Stimulated activated CD4-positive, alpha-beta T cell treated with anti-CD3 and anti-CD28 coated beads, Interleukin-4, amount 100 ng/mL, for 24 hours (primary cell): ENCODE data around the gene NEK1.
A peak's percentile ranks its signal among the peaks of the same experiment; 100 is the strongest.

Source experiments
- DNase-seq: peaks from one replicate; pipeline ENCODE4 v3.0.0-alpha.2; 2020

Gene NEK1

GRCh38 chr4:169417629-169418282 lies 194.6 kb downstream of the NEK1 start:
- no peak for DNase-seq

DNA sequence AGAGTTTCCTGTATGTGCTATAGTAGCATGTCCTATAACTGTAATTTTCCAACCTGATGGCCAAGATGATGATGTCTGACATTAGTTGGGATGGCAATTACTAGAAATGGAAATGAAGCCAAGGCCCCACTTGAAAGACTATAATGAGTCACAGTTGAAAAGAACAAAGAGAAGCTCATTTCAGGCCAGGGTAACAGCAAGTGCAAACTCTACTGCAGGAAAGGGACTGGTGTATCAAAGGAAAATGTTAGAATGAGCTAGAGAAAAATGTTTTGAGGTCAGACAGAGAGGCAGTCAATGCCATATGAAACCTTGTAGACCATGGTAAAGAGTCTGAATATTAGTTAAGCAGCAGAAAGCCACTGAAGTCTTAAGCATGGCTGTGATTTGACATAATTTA lies 195.4 kb downstream of the NEK1 start:
- DNase-seq: no peak

- DNase-seq: no peak
These were observed 195.9 kb downstream of the NEK1 start for GRCh38 chr4:169416461-169416860.

- DNase-seq: no peak
These were observed 197.5 kb downstream of the NEK1 start for GRCh38 chr4:169414913-169415312.

GRCh38 chr4:169412046-169412445 lies 200.3 kb downstream of the NEK1 start:
- no peak for DNase-seq

DNA sequence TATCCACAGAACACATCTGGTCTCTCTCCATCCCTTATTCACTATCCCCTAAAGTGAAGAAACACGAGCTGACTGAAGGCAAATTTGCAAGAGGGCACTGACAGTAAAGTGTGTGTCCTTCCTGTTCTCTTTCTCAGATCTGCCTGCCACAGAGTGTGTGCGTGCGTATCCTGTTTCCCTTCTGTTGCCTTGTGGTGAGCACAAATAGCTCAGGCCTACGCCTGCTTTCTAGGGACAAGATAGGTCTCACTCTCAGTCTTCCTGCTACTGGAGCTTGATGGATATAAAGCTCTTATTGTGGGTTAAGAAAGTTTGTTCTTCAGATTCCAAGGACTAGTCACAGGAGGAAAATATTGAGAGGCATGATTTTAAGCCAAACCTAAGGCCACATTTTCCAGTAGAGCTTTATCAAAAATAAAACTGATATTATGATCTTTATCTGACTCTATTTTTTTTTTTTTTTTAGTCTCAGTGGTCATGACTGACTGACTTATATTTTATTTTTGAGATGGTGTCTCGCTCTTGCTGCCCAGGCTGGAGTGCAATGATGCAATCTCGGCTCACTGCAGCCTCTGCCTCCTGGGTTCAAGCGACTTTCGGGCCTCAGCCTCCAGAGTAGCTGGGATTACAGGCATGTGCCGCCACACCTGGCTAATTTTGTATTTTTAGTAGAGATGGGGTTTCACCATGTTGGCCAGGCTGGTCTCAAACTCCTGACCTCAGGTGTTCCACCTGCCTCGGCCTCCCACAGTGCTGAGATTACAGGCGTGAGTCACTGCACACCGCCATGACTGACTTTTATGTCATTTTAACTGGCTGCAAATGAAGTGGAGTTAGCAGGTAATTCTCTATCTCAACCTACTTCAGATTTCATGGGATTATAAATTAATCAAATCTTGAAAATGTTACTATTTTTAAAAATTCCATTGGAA lies 201.3 kb downstream of the NEK1 start:
- peak; percentile 34 for DNase-seq

DNA sequence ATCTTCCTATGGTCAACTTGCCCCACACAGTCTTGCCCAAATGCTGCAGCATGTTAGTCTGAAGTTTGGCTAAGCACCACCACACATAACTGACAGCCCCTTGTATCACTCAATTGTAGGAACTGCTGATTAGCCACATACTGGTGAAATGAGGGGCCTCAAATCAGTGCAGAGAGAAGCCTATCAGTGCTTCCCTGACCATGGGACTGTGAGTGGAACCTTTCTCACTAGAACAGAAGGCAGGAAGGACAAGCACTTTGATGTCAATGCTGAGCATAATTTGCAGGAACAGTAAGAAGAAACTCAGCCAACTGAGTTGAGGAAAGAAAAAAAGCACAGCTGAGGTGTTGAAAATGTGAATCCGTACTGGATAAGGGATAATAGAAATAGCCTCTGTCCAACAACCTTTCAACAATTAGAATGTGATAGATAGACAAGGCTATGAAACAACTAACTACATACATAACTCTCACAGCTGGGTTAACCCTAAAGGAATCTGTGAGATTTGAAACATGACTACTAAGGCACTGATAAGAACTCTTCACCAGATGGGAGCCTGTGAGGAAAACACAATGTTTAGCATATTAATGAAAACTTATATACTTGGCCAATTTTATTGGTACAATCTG lies 205.1 kb downstream of the NEK1 start:
- no peak for DNase-seq

- no peak for DNase-seq
These were observed 207.4 kb downstream of the NEK1 start for GRCh38 chr4:169404960-169405359.

GRCh38 chr4:169400832-169401231 lies 211.6 kb downstream of the NEK1 start:
- no peak for DNase-seq

DNA sequence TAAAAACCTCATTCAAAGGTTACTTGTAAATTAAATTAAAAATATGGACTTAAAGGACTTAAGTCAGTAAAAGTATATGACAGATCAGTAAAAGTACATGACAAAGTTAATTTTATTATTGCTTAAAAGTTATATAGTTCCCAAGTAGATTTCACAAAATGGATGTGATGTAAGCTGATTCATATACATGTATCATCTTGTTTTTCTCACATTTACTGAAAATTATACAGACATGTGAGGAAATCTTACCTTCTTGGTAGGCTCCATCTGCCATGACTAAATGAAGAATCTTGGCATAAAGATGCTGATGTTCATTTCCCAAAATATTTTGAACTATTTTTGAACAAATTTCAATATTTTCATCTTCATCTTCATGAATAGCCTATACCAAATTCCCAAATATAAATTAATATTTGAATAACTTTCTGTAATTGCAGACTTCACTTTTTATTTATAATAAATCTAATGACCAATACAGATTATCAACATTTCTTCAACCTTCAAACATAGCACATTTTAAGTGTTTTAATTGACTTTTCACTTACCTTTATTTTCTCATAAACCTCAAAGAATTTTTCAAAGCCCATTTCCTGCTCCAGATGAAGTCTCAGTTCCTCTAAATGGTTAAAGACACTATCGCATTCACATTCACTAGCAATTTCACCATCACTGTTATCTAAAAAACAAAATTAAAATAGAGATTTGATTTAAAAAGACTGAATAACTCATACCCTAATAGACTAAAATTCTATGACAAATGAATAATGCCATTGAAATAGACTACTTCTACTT lies 212.2 kb downstream of the NEK1 start:
- DNase-seq: no peak

GRCh38 chr4:169398316-169398715 lies 214.1 kb downstream of the NEK1 start:
- no peak for DNase-seq

DNA sequence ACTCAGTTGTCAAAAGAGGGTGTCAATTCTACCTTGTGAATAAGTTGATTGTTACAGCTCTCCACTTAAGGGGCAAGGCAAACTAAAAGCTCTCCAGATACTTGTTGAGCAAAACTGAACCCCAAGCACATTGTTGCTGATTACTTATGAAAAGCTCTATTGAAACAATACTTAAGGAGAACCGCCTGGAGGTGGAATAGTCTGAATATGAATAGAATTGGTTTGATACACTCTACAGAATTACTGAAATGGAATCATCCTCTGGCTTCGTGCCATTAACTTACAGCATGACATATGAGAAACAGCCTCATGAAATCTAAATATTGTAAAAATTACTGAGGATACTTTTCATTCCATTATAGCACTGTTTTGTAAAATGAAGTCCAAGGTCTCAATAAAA lies 214.6 kb downstream of the NEK1 start:
- DNase-seq: no peak

GRCh38 chr4:169385376-169385775 lies 227.0 kb downstream of the NEK1 start:
- no peak for DNase-seq

DNA sequence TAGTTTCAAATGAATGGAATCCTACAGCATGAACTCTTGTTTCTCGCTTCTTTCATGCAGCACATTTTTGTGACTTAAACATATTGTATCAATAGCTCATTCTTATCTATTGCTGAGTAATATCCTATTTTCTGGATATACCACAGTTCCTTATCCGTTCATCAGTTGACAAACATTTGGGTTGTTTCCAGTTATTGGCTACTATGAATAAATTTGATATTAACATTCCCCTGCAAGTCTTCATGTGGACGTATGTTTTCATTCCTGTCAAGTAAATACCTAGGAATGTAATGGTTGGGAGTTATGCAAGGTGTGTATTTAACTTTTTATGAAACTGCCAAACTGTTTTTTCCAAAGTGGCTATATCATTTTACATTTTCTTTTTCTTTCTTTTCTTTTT lies 227.6 kb downstream of the NEK1 start:
- no peak for DNase-seq

DNA sequence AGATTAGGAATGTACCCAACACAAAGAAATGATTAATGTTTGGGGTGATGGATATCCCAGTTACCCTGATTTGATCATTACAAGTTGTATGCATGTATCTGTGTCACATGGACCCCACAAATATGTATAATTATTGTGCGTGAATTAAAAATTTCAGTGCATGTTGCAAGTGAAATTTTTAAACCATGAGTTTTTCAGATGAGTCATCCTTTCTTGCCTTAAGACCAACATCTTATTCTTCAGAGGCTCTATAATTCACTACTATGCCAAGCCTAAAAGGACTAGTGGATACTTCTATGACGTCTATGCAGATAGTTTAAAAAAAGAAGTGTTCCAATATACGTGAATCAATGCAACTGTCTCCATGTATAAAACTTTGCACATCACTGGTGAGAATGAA lies 228.7 kb downstream of the NEK1 start:
- DNase-seq: no peak

DNA sequence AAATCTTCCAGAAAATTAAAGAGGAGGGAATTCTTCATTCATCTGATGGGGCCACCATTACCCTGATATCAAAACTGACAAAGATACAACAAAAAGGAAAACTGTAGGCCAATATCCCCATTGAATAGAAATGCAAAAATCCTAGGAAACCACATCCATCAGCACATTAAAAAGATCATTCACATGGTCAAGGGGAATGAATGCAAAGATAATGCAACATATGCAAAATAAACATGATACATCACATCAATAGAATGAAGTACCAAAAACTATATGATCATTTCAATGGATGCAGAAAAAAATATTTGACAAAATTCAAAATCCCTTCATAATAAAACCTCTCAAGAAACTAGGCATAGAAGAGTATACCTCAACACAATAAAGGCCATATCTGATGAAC lies 232.7 kb downstream of the NEK1 start:
- no peak for DNase-seq

DNA sequence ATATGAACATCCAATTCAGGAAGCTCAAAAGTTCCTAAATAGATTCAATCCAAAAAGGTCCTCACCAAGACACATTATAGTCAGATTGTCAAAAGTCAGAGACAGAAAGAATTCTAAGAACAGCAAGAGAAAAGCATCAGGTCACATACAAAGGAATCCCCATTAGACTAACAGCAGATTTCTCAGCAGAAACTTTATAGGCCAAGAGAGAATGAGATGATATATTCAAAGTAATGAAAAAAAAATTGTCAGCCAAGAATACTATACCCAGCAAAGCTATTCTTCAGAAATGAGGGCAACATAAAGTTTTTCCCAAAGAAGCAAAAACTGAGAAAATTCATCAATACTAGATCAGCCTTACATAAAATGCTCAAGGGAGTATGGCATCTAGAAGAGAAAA lies 235.0 kb downstream of the NEK1 start:
- DNase-seq: no peak

DNA sequence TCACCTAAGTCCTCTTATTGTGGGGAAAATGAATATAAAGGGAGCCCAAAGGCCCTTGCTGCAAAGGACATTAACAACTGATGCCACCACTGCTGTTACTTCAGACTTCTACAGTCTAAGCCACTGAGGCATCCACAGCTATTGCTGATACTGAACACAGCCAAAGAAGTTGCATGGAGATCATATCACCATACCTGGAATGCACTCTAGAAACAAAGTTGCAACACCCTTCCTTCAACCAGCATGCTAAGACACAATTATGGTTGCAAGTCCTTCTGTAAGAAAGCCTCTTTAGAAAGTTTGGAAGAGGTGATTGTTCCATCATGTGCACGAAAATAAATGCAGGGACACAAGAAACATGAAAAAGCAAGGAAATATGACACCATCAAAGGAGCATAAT lies 236.0 kb downstream of the NEK1 start:
- no peak for DNase-seq

DNA sequence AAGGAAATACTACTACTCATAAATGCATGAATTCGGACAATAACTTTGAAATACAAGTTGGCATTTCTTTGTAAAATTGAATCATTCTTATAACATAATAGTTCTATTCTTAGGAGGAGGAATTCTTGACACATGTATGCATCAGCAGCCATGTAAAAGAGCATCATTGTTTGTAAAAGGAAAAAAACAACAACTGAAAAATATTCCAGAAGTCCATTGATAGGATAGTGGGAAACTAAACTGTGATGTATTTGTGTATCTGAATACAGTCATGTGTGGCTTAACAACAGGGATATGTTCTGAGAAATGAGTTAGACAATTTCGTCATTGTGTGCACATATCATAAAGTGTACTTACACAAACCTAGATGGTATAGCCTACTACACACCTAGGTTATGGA lies 239.6 kb downstream of the NEK1 start:
- DNase-seq: no peak

- no peak for DNase-seq
These were observed 242.7 kb downstream of the NEK1 start for GRCh38 chr4:169369634-169370033.

DNA sequence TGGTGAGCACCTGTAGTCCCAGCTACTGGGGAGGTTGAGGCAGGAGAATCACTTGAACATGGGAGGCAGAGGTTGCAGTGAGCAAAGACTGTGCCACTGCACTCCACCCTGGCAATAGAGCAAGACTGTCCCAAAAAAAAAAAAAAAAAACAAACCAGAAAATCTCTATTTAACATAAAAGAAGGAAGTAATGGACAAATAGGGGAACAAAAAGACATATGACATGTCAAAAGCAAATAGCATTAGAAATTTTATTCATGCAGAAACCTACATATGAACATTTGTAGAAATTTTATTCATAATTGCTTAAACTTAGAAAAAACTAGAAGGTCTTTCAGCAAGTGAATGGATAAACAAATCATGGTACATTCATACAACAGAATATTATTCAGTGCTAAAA lies 244.6 kb downstream of the NEK1 start:
- DNase-seq: no peak

DNA sequence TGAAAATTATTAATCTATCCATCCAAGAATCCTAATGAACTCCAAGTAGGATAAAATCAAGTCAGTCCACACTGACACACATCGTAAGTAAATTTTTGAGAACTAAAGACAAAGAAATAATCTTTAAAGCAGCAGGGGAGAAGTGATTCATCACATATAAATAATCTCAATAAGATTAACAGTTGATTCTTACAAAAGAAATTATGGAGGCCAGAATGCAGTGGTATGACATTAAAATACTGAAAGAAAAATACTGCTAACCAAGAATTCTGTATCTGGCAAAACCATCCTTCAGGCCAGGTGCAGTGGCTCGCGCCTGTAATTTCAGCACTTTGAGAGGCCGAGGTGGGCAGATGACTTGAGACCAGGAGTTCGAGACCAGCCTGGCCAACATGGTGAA lies 245.6 kb downstream of the NEK1 start:
- no peak for DNase-seq

GRCh38 chr4:169362607-169363006 lies 249.8 kb downstream of the NEK1 start:
- DNase-seq: no peak
